ENCODE data around the gene RERE. TPM values are rescaled to one million over a fixed set of nuclear protein-coding genes. Genes with fewer than 3 reads are reported as not detected.

The RERE gene
- total and polyA plus RNA-seq, 2 experiments from 2014 or later = 148 to 170 TPM

GRCh38 chr1:8745346-8745745 is 72.1 kb downstream of the RERE start:
- H3K4me3 Mint-ChIP-seq = no peak overlapping the region
- ATAC-seq = no peak
- H3K4me1 Mint-ChIP-seq = no peaks in the 10 kb centered on the region; the same call in 2 of the 3 replicates
- no peak for DNase-seq (ENCODE audit: low spot score)
- TF ChIP-seq NANOG (IDR thresholded peaks at IDR 0.05; ENCODE audit: borderline replicate concordance) = no peak
- no peak for TF ChIP-seq POLR2AphosphoS5 (IDR thresholded peaks at IDR 0.05; ENCODE audit: low read depth)
- TF ChIP-seq EZH2 (IDR thresholded peaks at IDR 0.05; ENCODE audit: low read depth, unreplicated experiment) = no peak
- TF ChIP-seq ETS1 (IDR thresholded peaks at IDR 0.05) = no peak
- no peak for TF ChIP-seq JUNB (IDR thresholded peaks at IDR 0.05; ENCODE audit: unreplicated experiment)
- TF ChIP-seq ZNF114 (CRISPR knock-in tag; IDR thresholded peaks at IDR 0.05) = no peak
- TF ChIP-seq REST (IDR thresholded peaks at IDR 0.05; ENCODE audit: unreplicated experiment) = no peak
- TF ChIP-seq EZH2phosphoT487 (IDR thresholded peaks at IDR 0.05; ENCODE audit: unreplicated experiment) = no peak
- no peak for TF ChIP-seq ZNF462 (CRISPR knock-in tag; IDR thresholded peaks at IDR 0.05)
- TF ChIP-seq CREB1 (CRISPR knock-in tag; IDR thresholded peaks at IDR 0.05; ENCODE audit: low read depth) = no peak
- TF ChIP-seq STAT1 (IDR thresholded peaks at IDR 0.05; ENCODE audit: unreplicated experiment) = no peak
- TF ChIP-seq ZNF331 (CRISPR knock-in tag; IDR thresholded peaks at IDR 0.05; ENCODE audit: low read depth) = no peak
- no peak for TF ChIP-seq CTCF (conservative IDR thresholded peaks at IDR 0.05; ENCODE audit: low read depth in 2 of 2)
- no peak overlapping the region for H2AFZ ChIP-seq
- H3K4me1 ChIP-seq (ENCODE audit: insufficient read depth) = no peaks in the 10 kb centered on the region
- H3K27me3 Mint-ChIP-seq (ENCODE audit: insufficient read depth, low read depth, poor library complexity) = no peaks in the 10 kb centered on the region
- peaks cover 85% of the 10 kb centered on the region for H3K79me2 ChIP-seq (replicated peaks; ENCODE audit: insufficient read depth)
- H3K27ac ChIP-seq (ENCODE audit: low read depth) = 0 out of 2 replicates have a peak overlapping the region, but pooled peaks have one; percentile 33
- peaks cover 24% of the 10 kb centered on the region for H4K20me1 ChIP-seq (replicated peaks; ENCODE audit: insufficient read depth)
- H3K9me2 ChIP-seq (ENCODE audit: insufficient read depth) = no peaks in the 10 kb centered on the region
- no peaks in the 10 kb centered on the region for H3F3A ChIP-seq (replicated peaks; ENCODE audit: low read depth)
- no peaks in the 10 kb centered on the region for H3K36me3 ChIP-seq (ENCODE audit: insufficient read depth)
- H3K4me3 ChIP-seq = no peak overlapping the region
- H3K4me2 ChIP-seq = no peak overlapping the region
- H3K36me3 Mint-ChIP-seq (ENCODE audit: low read depth) = peaks cover 10% of the 10 kb centered on the region; the same call in 2 of the 3 replicates
- no peak overlapping the region for H3K27ac Mint-ChIP-seq
- no peaks in the 10 kb centered on the region for H3K27me3 ChIP-seq (ENCODE audit: insufficient read depth)
- no peaks in the 10 kb centered on the region; the same call in 2 of the 3 replicates for H3K9me3 Mint-ChIP-seq
